Measurements from ENCODE around the gene RGS19.
"Not testable (repeated sequence)": the region's sequence is repeated elsewhere in the genome, so short reads cannot be mapped to it uniquely, and the experiment has no call there.

The RGS19 gene, protein sequence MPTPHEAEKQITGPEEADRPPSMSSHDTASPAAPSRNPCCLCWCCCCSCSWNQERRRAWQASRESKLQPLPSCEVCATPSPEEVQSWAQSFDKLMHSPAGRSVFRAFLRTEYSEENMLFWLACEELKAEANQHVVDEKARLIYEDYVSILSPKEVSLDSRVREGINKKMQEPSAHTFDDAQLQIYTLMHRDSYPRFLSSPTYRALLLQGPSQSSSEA

DNA sequence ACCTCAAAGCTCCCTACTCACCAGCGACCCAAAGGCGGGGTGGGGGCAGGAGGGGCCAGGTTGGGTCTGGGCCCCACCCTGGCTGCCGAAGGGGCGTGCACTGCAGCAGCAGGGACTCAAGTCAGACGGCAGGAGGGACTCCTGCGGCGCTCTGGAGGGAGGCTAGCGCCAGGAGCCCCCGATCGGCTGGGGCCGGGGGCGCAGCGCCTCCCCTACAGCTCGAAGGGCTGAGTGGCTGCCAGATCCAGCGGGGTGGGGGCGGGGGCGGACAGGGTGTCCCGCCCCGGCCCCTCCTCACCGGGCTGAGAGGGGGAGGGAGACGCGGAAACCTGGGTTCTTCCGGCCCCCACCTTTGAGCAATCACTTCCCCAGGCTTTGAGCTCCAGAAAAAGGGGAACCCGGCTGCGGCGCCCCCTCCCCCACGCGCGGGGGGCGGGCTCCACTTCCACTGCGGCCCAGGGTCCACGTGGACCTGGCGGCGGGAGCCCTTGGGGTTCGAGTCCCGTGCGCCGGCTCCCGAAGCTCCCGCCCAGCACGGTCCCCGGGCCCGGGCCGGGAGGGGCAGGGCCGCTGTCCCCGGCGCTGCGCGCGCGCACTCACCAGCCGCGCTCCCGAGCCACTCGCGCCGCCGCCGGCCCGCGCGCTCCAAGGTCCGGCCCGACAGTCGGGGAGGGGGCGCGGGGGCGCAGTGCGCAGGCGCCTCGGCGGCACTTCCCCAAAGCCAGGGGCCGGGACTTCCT is at the start of gene RGS19:
Gene RGS19, minus strand, starts transcription at position 246 of the 740 bp plus-strand sequence. CDS start 2,632 bp downstream, outside the sequence.
- DNase-seq: no peak

DNA sequence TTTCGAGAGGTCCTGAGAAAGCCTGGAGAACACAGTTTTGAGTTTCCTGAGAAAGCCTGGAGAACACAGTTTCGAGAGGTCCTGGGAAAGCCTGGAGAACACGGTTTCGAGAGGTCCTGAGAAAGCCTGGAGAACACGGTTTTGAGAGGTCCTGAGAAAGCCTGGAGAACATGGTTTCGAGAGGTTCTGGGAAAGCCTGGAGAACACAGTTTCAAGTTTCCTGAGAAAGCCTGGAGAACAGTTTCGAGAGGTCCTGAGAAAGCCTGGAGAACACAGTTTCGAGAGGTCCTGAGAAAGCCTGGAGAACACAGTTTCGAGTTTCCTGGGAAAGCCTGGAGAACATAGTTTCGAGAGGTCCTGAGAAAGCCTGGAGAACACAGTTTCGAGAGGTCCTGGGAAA is 44.2 kb upstream of the RGS19 start:
- not testable (repeated sequence) for DNase-seq

DNA sequence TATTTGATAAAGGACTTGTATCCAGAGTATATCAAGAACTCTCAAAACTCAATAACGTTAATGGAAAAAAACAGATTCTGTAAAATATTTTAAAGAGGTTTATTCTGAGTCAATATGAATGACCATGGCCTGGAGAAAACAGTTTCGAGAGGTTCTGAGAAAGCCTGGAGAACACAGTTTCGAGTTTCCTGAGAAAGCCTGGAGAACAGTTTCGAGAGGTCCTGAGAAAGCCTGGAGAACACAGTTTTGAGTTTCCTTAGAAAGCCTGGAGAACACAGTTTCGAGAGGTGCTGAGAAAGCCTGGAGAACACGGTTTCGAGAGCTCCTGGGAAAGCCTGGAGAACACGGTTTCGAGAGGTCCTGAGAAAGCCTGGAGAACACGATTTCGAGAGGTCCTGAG is 43.6 kb upstream of the RGS19 start:
- not testable (repeated sequence) for DNase-seq

- no peak for DNase-seq
Measured at GRCh38 chr20:64121586-64121985, 42.3 kb upstream of the RGS19 start.

DNA sequence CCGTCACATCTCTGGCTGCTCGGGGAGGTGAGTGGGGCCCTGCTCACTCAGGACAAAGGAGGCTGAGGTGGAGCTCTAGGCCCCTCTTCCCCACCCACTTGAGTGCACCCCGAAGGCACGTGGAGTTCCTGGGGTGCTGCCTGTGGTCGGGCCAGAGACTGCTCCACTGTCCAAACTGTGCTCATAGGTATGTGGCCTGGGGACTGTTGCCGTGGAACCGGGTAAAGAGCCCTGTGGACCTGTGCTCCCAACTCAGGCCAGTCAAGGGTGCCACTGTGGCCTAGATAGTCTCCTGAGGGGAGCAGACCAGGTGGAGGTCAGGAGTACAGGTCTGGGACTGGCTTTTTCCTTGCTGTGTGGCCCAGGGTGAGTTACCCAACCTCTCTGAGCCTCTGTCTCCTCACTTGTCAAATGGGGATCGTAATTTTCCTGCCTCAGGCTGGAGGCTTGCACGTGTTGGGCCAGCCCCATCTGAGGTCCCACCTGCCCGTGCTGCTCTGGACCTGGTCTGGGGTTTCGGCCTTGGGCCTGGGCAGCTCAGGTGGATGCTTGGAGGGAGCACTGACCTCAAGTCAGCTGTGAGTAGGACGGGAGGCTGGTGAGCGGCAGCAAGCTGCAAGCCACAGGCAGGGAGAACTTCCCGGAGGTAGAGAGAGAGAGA is 40.5 kb upstream of the RGS19 start:
- DNase-seq: no peak

GRCh38 chr20:64119301-64119680 is 40.0 kb upstream of the RGS19 start:
- DNase-seq: no peak

- DNase-seq: not testable (repeated sequence)
Measured at GRCh38 chr20:64117432-64117777, 38.1 kb upstream of the RGS19 start.

- no peak for DNase-seq
Measured at GRCh38 chr20:64116541-64117431, 37.5 kb upstream of the RGS19 start.

GRCh38 chr20:64116016-64116415 is 36.7 kb upstream of the RGS19 start:
- no peak for DNase-seq

DNA sequence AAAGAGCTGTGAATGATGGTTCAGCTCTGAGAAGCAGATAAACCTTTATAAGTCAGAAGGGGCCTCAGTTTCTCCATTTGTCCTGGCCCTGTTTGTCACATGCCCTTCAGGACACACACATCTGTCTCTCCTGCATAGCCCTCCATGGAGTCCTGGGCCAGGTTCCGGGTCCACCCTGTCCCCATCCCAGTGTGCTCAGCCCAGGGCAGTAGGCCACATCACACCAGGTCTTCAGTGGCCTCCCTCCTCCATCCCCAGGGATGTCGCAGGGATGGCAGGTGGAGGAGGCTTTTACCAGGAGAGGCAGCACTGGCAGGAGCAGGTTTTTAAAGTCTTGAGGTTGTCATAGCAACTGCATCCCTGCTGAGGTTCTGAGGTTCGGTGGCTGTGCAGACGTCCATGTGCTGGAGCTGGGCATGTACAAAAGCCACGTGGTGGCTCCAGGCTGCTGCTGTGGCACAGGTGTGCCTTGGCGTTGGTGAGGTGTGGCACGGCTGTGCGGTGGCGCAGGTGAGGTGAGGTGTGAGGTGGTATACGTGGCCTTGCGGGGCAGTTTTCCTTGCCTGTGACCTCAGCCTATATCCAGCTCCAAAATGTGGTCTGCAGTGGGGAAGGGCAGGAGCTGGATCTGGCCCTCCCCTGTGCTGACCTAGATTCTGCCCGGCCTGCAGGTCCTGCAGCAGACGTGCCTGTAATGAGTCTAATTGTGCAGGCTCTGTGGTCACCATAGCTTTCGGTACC is 36.0 kb upstream of the RGS19 start:
- no peak for DNase-seq

DNA sequence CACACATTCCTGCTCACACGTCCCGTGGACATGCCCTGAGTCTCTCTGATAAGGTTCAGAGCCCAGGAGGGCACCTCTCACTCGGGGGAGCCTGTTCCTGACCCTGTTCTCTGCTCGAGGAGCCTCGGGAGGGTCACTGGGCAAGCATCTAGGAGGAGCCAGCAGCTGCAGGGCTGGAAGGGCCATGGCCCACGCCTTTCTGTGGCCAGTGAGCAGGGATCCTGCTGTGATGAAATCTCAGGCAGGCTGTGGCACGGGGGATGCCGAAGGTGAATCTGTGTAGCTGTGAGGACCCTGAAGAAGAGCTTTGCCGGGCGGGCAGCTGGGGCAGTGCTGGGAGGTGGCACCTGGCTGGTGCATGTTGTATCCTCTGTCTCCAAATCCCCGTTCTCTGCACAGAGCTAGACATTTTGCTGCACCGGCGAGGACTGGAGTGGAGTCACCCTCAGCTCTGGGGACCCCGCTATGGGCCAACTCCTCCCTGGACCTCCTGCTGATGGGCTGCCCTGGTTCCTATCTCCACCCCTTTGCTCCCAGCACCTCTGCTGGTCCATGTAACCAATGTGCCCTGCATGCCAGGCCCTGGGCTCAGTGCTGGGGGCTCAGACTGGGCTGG is 35.1 kb upstream of the RGS19 start:
- DNase-seq: no peak

GRCh38 chr20:64113796-64114355 is 34.6 kb upstream of the RGS19 start:
- no peak for DNase-seq

- no peak for DNase-seq
Measured at GRCh38 chr20:64113444-64113775, 34.1 kb upstream of the RGS19 start.

DNA sequence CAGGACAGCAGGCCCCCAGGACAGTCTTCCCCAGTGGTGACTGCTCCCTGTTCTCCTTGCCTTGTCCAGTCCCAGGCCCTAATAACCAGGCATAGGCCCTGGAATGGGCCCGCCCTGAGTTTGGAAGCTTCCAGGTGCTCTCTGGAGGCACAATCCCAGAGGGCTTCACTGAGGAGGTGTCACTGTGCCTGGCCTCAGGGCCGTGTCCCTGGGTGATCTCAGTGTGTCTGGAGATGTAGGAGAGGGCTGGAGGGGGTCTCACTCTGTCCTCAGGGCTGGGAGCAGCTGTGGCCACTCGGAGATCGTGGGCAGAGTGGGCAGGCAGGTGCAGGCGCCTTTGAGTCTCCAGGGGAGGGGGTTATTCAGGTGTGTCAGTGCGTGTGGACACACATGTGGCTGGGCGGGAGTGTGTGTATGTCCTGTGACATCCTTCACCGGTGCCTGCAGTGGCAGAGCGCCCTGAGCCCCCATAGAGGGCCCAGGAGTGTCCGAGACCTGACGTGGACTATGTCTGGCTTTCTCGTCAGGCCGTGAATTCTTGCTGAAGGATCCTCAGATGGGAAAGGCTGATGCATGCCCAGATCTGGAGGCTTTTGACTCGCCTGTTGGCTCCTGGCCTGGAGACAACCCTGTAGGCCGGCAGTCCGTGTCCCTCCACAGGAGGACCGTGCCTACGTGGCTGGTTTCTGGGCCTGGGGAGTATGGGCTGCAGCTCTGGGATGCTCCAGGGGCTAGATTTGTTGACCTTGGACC is 33.5 kb upstream of the RGS19 start:
- DNase-seq: no peak

DNA sequence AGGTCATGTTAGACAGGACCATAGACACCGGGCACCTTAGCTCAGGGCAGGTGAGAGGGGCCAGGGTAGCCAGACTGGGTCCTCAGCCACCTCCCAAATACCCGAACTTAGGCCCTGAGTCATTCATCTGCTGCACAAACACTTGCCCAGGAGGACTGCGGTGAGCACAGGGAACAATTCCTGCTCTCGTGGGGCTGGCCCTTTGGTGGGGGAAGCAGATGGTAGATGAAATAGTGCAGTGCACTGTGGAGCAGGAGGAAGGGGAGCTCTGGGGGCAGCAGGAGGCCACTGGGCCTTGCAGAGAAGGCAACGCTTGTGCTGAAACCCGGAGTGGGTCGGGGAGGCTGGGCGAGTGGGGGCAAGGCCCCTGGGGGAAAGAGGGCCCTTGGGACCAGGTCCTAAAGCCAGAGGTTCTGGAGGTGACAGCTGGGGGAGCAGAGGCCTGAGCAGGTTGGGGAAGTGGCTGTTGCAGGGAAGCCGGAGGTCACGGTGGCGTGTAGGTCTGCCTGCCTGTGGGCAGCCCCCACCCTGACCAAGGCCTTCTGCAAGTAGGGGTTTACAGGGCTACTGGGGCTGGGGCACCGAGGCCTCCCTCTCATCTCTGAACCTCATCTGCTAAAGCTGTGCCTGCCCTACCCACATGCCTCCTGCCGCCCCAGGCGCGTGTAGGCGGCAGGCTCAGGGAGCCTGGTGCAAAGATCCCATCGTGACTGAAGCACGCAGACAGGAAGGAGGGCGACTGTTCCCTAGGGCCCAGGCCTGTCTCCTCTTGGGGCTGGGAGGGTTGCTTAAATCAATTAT is 32.7 kb upstream of the RGS19 start:
- DNase-seq: no peak

DNA sequence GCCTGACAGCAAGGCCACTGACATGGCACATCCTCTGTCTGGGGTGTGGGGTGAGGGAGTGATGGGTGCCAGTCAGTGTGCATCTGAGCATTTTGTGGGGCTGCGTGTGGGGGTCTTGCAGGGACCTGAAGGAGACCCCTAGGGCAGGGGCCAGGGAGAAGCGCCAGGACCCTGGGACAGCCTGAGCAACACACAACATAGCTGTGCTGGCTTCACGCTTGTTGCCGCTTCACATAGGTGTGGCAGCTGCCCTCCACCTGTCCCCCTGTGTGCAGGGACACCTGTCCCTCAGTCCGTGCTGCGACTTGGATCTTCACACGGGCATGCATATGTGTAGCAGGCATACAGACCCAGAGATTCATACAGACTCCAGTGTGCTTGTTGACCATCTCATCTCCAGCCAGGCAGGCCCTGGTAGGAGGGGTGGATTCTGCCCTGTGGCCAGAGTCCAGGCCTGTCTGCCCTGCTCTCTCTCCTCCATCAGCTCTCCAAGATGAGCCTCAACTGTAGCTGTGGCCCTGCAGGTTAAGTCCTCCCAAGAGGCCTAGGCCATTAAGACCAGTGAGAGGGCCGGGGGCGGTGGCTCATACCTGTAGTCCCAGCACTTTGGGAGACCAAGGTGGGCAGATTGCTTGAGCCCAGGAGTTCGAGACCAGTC is 31.2 kb upstream of the RGS19 start:
- DNase-seq: no peak

DNA sequence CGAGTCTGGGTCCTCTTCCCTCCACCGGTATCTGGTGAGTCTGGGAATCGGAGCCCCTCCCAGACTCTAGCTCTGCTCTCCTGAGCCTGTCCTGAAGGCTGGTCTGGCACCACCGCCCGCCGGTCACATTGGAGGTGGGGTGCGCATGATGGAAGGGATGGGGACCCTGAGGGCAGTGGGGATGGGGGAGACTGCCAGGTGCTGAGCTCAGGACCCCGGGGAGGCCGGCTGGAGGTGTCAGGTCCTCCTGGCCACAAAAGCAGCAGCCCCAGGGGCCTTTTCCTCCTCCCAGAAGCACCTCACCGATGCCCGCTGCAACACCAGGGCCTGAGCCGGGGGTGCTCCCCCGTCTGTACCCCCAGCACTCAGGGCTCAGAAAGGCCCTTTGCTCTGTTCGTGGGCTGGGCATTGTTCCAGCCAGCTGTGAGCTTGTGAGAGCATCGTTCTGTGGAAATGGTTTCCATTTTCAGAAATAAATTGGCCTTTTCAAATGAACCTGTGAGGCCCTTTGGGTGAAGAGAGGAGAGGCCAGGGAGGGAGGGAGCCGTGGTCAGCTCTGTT is 30.6 kb upstream of the RGS19 start:
- no peak for DNase-seq

GRCh38 chr20:64108731-64109681 is 29.7 kb upstream of the RGS19 start:
- DNase-seq: no peak
